ENCODE data around the gene TMPRSS3.

DNA sequence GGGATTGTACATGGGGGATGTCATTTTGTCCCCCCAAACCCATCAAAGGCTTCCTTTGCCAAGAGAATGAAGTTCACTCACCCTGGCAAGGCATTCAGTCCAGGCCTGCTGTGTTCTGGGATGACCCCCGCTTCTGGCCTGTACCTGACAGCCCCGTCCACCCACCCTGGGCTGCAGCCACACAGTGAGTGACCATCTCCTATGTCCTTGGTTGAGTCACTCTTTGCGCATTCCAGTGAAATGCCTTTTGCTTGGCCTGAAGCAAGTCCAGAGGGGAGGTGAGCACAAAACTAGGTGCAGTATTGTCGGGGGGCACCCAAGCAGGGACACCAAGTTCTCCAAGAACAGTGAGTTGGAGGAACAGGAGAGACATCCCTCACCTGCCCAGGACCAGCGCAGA, 10.2 kb downstream of the TMPRSS3 start:
- TF ChIP-seq, protein P1, sequence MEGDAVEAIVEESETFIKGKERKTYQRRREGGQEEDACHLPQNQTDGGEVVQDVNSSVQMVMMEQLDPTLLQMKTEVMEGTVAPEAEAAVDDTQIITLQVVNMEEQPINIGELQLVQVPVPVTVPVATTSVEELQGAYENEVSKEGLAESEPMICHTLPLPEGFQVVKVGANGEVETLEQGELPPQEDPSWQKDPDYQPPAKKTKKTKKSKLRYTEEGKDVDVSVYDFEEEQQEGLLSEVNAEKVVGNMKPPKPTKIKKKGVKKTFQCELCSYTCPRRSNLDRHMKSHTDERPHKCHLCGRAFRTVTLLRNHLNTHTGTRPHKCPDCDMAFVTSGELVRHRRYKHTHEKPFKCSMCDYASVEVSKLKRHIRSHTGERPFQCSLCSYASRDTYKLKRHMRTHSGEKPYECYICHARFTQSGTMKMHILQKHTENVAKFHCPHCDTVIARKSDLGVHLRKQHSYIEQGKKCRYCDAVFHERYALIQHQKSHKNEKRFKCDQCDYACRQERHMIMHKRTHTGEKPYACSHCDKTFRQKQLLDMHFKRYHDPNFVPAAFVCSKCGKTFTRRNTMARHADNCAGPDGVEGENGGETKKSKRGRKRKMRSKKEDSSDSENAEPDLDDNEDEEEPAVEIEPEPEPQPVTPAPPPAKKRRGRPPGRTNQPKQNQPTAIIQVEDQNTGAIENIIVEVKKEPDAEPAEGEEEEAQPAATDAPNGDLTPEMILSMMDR (IDR thresholded peaks at IDR 0.05): no peak
- TF ChIP-seq CEBPB (IDR thresholded peaks at IDR 0.05) (no peak), POLR2A (IDR thresholded peaks at IDR 0.05; ENCODE audit: low read length) (no peak), MAFK (IDR thresholded peaks at IDR 0.05; ENCODE audit: partially characterized antibody) (no peak)
- TF ChIP-seq, protein P2, sequence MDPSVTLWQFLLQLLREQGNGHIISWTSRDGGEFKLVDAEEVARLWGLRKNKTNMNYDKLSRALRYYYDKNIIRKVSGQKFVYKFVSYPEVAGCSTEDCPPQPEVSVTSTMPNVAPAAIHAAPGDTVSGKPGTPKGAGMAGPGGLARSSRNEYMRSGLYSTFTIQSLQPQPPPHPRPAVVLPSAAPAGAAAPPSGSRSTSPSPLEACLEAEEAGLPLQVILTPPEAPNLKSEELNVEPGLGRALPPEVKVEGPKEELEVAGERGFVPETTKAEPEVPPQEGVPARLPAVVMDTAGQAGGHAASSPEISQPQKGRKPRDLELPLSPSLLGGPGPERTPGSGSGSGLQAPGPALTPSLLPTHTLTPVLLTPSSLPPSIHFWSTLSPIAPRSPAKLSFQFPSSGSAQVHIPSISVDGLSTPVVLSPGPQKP (IDR thresholded peaks at IDR 0.05; ENCODE audit: low read depth, low read length): no peak
- TF ChIP-seq, protein P3, sequence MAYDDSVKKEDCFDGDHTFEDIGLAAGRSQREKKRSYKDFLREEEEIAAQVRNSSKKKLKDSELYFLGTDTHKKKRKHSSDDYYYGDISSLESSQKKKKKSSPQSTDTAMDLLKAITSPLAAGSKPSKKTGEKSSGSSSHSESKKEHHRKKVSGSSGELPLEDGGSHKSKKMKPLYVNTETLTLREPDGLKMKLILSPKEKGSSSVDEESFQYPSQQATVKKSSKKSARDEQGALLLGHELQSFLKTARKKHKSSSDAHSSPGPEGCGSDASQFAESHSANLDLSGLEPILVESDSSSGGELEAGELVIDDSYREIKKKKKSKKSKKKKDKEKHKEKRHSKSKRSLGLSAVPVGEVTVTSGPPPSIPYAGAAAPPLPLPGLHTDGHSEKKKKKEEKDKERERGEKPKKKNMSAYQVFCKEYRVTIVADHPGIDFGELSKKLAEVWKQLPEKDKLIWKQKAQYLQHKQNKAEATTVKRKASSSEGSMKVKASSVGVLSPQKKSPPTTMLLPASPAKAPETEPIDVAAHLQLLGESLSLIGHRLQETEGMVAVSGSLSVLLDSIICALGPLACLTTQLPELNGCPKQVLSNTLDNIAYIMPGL (CRISPR knock-in tag; IDR thresholded peaks at IDR 0.05; ENCODE audit: borderline replicate concordance): no peak
- TF ChIP-seq, protein P4, sequence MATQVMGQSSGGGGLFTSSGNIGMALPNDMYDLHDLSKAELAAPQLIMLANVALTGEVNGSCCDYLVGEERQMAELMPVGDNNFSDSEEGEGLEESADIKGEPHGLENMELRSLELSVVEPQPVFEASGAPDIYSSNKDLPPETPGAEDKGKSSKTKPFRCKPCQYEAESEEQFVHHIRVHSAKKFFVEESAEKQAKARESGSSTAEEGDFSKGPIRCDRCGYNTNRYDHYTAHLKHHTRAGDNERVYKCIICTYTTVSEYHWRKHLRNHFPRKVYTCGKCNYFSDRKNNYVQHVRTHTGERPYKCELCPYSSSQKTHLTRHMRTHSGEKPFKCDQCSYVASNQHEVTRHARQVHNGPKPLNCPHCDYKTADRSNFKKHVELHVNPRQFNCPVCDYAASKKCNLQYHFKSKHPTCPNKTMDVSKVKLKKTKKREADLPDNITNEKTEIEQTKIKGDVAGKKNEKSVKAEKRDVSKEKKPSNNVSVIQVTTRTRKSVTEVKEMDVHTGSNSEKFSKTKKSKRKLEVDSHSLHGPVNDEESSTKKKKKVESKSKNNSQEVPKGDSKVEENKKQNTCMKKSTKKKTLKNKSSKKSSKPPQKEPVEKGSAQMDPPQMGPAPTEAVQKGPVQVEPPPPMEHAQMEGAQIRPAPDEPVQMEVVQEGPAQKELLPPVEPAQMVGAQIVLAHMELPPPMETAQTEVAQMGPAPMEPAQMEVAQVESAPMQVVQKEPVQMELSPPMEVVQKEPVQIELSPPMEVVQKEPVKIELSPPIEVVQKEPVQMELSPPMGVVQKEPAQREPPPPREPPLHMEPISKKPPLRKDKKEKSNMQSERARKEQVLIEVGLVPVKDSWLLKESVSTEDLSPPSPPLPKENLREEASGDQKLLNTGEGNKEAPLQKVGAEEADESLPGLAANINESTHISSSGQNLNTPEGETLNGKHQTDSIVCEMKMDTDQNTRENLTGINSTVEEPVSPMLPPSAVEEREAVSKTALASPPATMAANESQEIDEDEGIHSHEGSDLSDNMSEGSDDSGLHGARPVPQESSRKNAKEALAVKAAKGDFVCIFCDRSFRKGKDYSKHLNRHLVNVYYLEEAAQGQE (IDR thresholded peaks at IDR 0.05): no peak
